GM12878 (cell line): ENCODE data around the gene MYPN. TPM values are rescaled to one million over a fixed set of nuclear protein-coding genes. Genes with fewer than 3 reads are reported as not detected.
"Not testable (repeated sequence)": the region's sequence is repeated elsewhere in the genome, so short reads cannot be mapped to it uniquely, and the experiment has no call there.

Experiments used
- ATAC-seq: fragments of 200-7000 bp; cut with Tn5 transposase; 3 replicates; pipeline ENCODE4 v1.9.1; 2020; ENCODE audit warnings: mild to moderate bottlenecking, moderate library complexity
- BruUV-seq: library from RNA; stranded (reverse); fragments of 400-500 nt; replicated peaks from 2 replicates; lab custom pipeline; 2021; lab: Mats Ljungman, UMichigan
- CTCF ChIA-PET: fragments of 300-600 bp; sonication (Branson Sonifier 250); formaldehyde crosslinking; extraction: SDS; loops from one replicate; lab custom pipeline; 2021; ENCODE audit warnings: inconsistent platforms; lab: Yijun Ruan, JAX
- POLR2A ChIA-PET: fragments of 350-600 bp; formaldehyde crosslinking; extraction: SDS; loops from one replicate; lab custom pipeline; 2021; ENCODE audit warnings: inconsistent platforms; lab: Charles Lee
- RAD21 ChIA-PET: fragments of 300-600 bp; sonication (Branson Sonifier 250); formaldehyde crosslinking; loops from one replicate; lab custom pipeline; 2023; ENCODE audit warnings: antibody characterized with exemption; ENCODE audit not compliant: unreplicated experiment; lab: Charles Lee
- SMC1A ChIA-PET: fragments of 300-600 bp; sonication (Branson Sonifier 250); formaldehyde crosslinking; loops from one replicate; lab custom pipeline; 2023; ENCODE audit not compliant: unreplicated experiment, uncharacterized antibody; lab: Charles Lee
- DNase-seq: peaks from one replicate; pipeline ENCODE4 v3.0.0-alpha.2; 2011; ENCODE audit warnings: low read depth, low spot score
- FAIRE-seq: peaks from 3 replicates; lab custom pipeline; 2011; peaks lifted over from hg19 to GRCh38; lab: Jason Lieb, UNC
- H2AFZ ChIP-seq: 2 replicates; pipeline ENCODE4 v1.6.0; 2011; ENCODE audit warnings: low read depth, low read length, control low read depth; ENCODE audit not compliant: control insufficient read depth
- H3K27ac ChIP-seq: 2 replicates; pipeline ENCODE4 v1.5.1; 2011; ENCODE audit warnings: control low read depth; ENCODE audit not compliant: control insufficient read depth, insufficient read depth
- H3K27me3 ChIP-seq, 2 experiments: replicated peaks in 1 of 2; 2 replicates each; pipeline versions ENCODE4 v1.6.0 to v1.6.1; 2011; ENCODE audit warnings: low read length in 1 of 2; ENCODE audit not compliant: control insufficient read depth in 2 of 2, insufficient read depth in 2 of 2
- H3K36me3 ChIP-seq, 2 experiments: 2 replicates each; pipeline ENCODE4 v1.5.1; 2011; ENCODE audit warnings: low read length in 1 of 2; ENCODE audit not compliant: control insufficient read depth in 2 of 2, insufficient read depth in 2 of 2
- H3K4me1 ChIP-seq: 2 replicates; pipeline ENCODE4 v1.6.1; 2011; ENCODE audit warnings: mild to moderate bottlenecking, low read length, moderate library complexity, mixed read lengths; ENCODE audit not compliant: control insufficient read depth, insufficient read depth
- H3K4me2 ChIP-seq: 2 replicates; pipeline ENCODE4 v1.6.0; 2011; ENCODE audit warnings: control low read depth; ENCODE audit not compliant: control insufficient read depth, insufficient read depth
- H3K4me3 ChIP-seq: fragments of 200-600 bp; sonication (generic); 2 replicates; pipeline ENCODE4 v1.5.1; 2016
- H3K79me2 ChIP-seq: 2 replicates; pipeline ENCODE4 v1.6.0; 2011; ENCODE audit warnings: low read length; ENCODE audit not compliant: control insufficient read depth, insufficient read depth
- H3K9ac ChIP-seq: 2 replicates; pipeline ENCODE4 v1.8.0; 2011; ENCODE audit warnings: low read length, control low read depth, mixed read lengths; ENCODE audit not compliant: control insufficient read depth, insufficient read depth
- H3K9me3 ChIP-seq: replicated peaks from 3 replicates; pipeline ENCODE4 v1.5.1; 2011; ENCODE audit warnings: mild to moderate bottlenecking, low read length; ENCODE audit not compliant: control insufficient read depth, insufficient read depth
- H4K20me1 ChIP-seq: 2 replicates; pipeline ENCODE4 v1.6.0; 2011; ENCODE audit not compliant: control insufficient read depth, insufficient read depth
- CBFB ChIP-seq: IDR thresholded peaks from 2 replicates; pipeline ENCODE4 v1.6.1; 2016; ENCODE audit warnings: antibody characterized with exemption, low read depth
- EP300 ChIP-seq, 2 experiments: fragments of 150-350 bp in 1 of 2; IDR thresholded peaks; 2 replicates each; pipeline ENCODE4 v1.6.1; 2011 to 2012; ENCODE audit warnings: low read depth in 2 of 2, low read length in 2 of 2, borderline replicate concordance in 1 of 2, improper control_type of control experiment in 1 of 2, inconsistent platforms in 1 of 2; ENCODE audit not compliant: control insufficient read depth in 1 of 2
- EZH2 ChIP-seq: IDR thresholded peaks from 2 replicates; pipeline ENCODE4 v1.6.1; 2012; ENCODE audit warnings: low read depth, mild to moderate bottlenecking, control low read depth, inconsistent platforms, low read length, borderline replicate concordance; ENCODE audit not compliant: control insufficient read depth
- IKZF1 ChIP-seq: fragments of 450-650 bp; conservative IDR thresholded peaks from 2 replicates; pipeline ENCODE4 v1.6.1; 2017; ENCODE audit warnings: antibody characterized with exemption, mild to moderate bottlenecking
- IKZF2 ChIP-seq, 2 experiments: fragments of 450-650 bp; IDR thresholded peaks; 2 replicates each; pipeline ENCODE4 v1.6.1; 2017; ENCODE audit warnings: mild to moderate bottlenecking in 2 of 2, moderate library complexity in 2 of 2
- MEF2A ChIP-seq: IDR thresholded peaks from 2 replicates; pipeline ENCODE4 v1.6.1; 2011; ENCODE audit warnings: low read depth, mild to moderate bottlenecking, low read length, moderate library complexity; ENCODE audit not compliant: insufficient read depth
- NBN ChIP-seq: fragments of 450-650 bp; IDR thresholded peaks from 2 replicates; pipeline ENCODE4 v1.6.1; 2016
- RELA ChIP-seq: fragments of 450-650 bp; IDR thresholded peaks from 2 replicates; pipeline ENCODE4 v1.8.0; 2014; ENCODE audit warnings: borderline replicate concordance; ENCODE audit not compliant: partially characterized antibody
- RELB ChIP-seq: fragments of 450-650 bp; IDR thresholded peaks from 2 replicates; pipeline ENCODE4 v1.6.1; 2017; ENCODE audit warnings: low read depth, mild to moderate bottlenecking, moderate library complexity
- SMAD1 ChIP-seq: fragments of 450-650 bp; IDR thresholded peaks from 2 replicates; pipeline ENCODE4 v1.6.1; 2018; ENCODE audit warnings: mild to moderate bottlenecking, low read depth; ENCODE audit not compliant: partially characterized antibody
- SREBF1 ChIP-seq: IDR thresholded peaks from 2 replicates; pipeline ENCODE4 v1.6.1; 2012; ENCODE audit warnings: mild to moderate bottlenecking, low read length
- STAT3 ChIP-seq: IDR thresholded peaks from 2 replicates; pipeline ENCODE4 v1.6.1; 2011; ENCODE audit warnings: low read depth, low read length, improper control_type of control experiment
- TCF12 ChIP-seq: IDR thresholded peaks from 2 replicates; pipeline ENCODE4 v1.6.1; 2011; ENCODE audit warnings: low read depth, mild to moderate bottlenecking, low read length
- TCF7 ChIP-seq: IDR thresholded peaks from 2 replicates; pipeline ENCODE4 v1.6.1; 2014; ENCODE audit warnings: antibody characterized with exemption, borderline replicate concordance
- WGBS: methylation state at CpG from one replicate; pipeline ENCODE4 v1.1.6; 2016; ENCODE audit warnings: low lambda C conversion rate; ENCODE audit not compliant: insufficient replicate concordance, insufficient coverage; ENCODE audit errors: missing lambda C conversion rate; 5-methylcytosine and 5-hydroxymethylcytosine counted together
- in situ Hi-C: fragments of 300-500 bp; cut with MboI; formaldehyde crosslinking; loops from 9 replicates; pipeline ENCODE4 v1.14.3; 2018; ENCODE audit warnings: mixed read lengths
- intact Hi-C: fragments of 100-400 bp; cut with micrococcal nuclease; formaldehyde crosslinking; loops from one replicate; pipeline ENCODE4 v1.14.2; 2022; ENCODE audit not compliant: unreplicated experiment
- polyA plus RNA-seq, 11 experiments: library from polyadenylated mRNA; depleted of rRNA in 4 of 11; unstranded in 6 of 11; stranded (reverse) in 5 of 11; fragments of >200 nt; fragmentation: Nextera tagmentation in 4 of 11; fragmentation: Illumina TruSeq in 1 of 11; extraction: Ambion mirVana in 4 of 11; extraction: Trizol in 1 of 11; gene quantifications; 1 replicate in 1 of 11; 2 replicates in 10 of 11; pipeline versions ENCODE4 v1.2.1 to v1.2.3, GENCODE V29; 2011 to 2016; ENCODE audit warnings: inconsistent platforms in 2 of 11, missing spikeins in 2 of 11, low read depth in 1 of 11
- total RNA-seq, 4 experiments: library from RNA; depleted of rRNA in 3 of 4; stranded (reverse); fragments of >200 nt in 3 of 4; fragmentation: Illumina TruSeq in 1 of 4; extraction: Trizol in 1 of 4; gene quantifications; 2 replicates each; pipeline versions ENCODE4 v1.2.1 to v1.2.3, GENCODE V29; 2013 to 2021
- TF ChIP-seq, protein P1 (sequence below): IDR thresholded peaks from 2 replicates; pipeline ENCODE4 v1.6.1; 2012; ENCODE audit warnings: low read depth, low read length, improper control_type of control experiment

The MYPN gene
- total and polyA plus RNA-seq, 10 of the 15 experiments (the other 5 are each of a cell fraction or from before 2014, with no cell fraction given): 0.01 to 0.02 TPM; not detected in 8

DNA sequence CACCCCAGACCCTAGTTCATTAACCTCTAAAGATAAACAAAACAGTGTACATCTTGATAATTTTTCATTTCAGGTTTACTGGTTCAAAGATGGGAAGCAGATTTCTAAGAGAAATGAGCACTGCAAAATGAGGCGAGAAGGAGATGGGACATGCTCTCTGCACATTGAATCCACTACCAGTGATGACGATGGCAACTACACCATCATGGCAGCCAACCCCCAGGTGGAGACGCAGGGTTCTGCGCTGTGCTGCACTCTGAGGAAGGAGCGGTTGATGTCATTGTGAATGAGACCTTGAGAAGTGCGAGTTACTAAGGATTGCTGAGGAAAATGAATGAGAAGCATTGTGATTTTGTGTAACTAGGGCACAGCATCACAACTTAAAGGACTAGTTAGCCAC is 85.0 kb downstream of the MYPN start (continued):
- TF ChIP-seq IKZF2 (IDR thresholded peaks at IDR 0.05) (no peak), EZH2 (no peak), TCF12 (no peak), EP300 (IDR thresholded peaks at IDR 0.05; ENCODE audit: borderline replicate concordance in 1 of 2, control insufficient read depth in 1 of 2, low read depth in 2 of 2, low read length in 2 of 2) (no peak), MEF2A (no peak)

GRCh38 chr10:68195776-68196175 is 86.5 kb downstream of the MYPN start:
- H3K9me3 ChIP-seq, POLR2A ChIA-PET, BruUV-seq, SMC1A ChIA-PET, ATAC-seq, H3K4me2 ChIP-seq, H3K4me1 ChIP-seq, H4K20me1 ChIP-seq, intact Hi-C loops, H2AFZ ChIP-seq, H3K4me3 ChIP-seq, CTCF ChIA-PET, H3K27me3 ChIP-seq, DNase-seq, in situ Hi-C loops, H3K27ac ChIP-seq, FAIRE-seq, RAD21 ChIA-PET, H3K9ac ChIP-seq, H3K79me2 ChIP-seq, H3K36me3 ChIP-seq: not testable (repeated sequence)
- 2% methylated on average over 2 of the region's 2 CpGs for WGBS

- H3K36me3 ChIP-seq: no peaks in the 10 kb centered on the region
- no peaks in the 10 kb centered on the region; a peak in 1 of 4 replicates for H3K27me3 ChIP-seq
- FAIRE-seq: no peak
- no peaks in the 10 kb centered on the region for H3K4me1 ChIP-seq
- RAD21 ChIA-PET: no interaction called here
- H3K4me3 ChIP-seq: no peak overlapping the region
- H3K4me2 ChIP-seq: no peak overlapping the region
- no peaks in the 10 kb centered on the region for H4K20me1 ChIP-seq
- H3K27ac ChIP-seq: no peak overlapping the region
- no peak for DNase-seq
- H2AFZ ChIP-seq: no peak overlapping the region
- H3K79me2 ChIP-seq: no peaks in the 10 kb centered on the region
- in situ Hi-C loops: no loop called here
- POLR2A ChIA-PET: no interaction called here
- BruUV-seq: no TSS peak
- CTCF ChIA-PET: interaction anchor here (1.1 to 3.6 kb wide), 5 partner anchors 9 to 106 kb away, joined by 3 to 11 read pairs (median 6); no protein-coding TSS in a partner anchor
- H3K9ac ChIP-seq: no peak overlapping the region
- no peak for ATAC-seq
- SMC1A ChIA-PET: interaction anchor here (0.8 to 1.2 kb wide), 5 partner anchors 9 to 341 kb away, joined by 3 to 4 read pairs (median 3); no protein-coding TSS in a partner anchor
- 12% methylated on average over 3 of the region's 3 CpGs for WGBS
- intact Hi-C loops: no loop called here
- H3K9me3 ChIP-seq: no peaks in the 10 kb centered on the region
- TF ChIP-seq NBN: no peak
- TF ChIP-seq RELB: no peak
- TF ChIP-seq, protein P1, sequence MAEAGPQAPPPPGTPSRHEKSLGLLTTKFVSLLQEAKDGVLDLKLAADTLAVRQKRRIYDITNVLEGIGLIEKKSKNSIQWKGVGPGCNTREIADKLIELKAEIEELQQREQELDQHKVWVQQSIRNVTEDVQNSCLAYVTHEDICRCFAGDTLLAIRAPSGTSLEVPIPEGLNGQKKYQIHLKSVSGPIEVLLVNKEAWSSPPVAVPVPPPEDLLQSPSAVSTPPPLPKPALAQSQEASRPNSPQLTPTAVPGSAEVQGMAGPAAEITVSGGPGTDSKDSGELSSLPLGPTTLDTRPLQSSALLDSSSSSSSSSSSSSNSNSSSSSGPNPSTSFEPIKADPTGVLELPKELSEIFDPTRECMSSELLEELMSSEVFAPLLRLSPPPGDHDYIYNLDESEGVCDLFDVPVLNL: no peak
- TF ChIP-seq STAT3: no peak
- TF ChIP-seq SMAD1: no peak
- no peak for TF ChIP-seq RELA
- no peak for TF ChIP-seq TCF7
- TF ChIP-seq IKZF1: no peak
- no peak for TF ChIP-seq SREBF1
- TF ChIP-seq CBFB: no peak
These were observed 87.4 kb downstream of the MYPN start for GRCh38 chr10:68196701-68197100.
